GM13977 (cell line): ENCODE results near the gene METTL8.
"Not testable (repeated sequence)": the region's sequence is repeated elsewhere in the genome, so short reads cannot be mapped to it uniquely, and the experiment has no call there.

Experiments used
- DNase-seq: peaks from one replicate; pipeline ENCODE4 v3.0.0; 2012; ENCODE audit warnings: low spot score
- CTCF ChIP-seq: IDR thresholded peaks from 2 replicates; pipeline ENCODE4 v1.5.1; 2012; ENCODE audit warnings: mild to moderate bottlenecking, control low read depth; ENCODE audit not compliant: insufficient read depth; ENCODE audit errors: extremely low read depth, missing control alignments
- in situ Hi-C: fragments of 300-500 bp; cut with MboI; formaldehyde crosslinking; loops from one replicate; pipeline ENCODE4 v1.12.0; 2022; ENCODE audit warnings: low sequenced_read_pairs, low pct_unique_long_range_greater_than_20kb, mixed read lengths, inconsistent platforms; ENCODE audit not compliant: unreplicated experiment

The METTL8 gene

GRCh38 chr2:171416009-171416926 is 17.5 kb downstream of the METTL8 start:
- DNase-seq = peak; percentile 64
- in situ Hi-C loops = loop anchor here (5.0 to 10.0 kb wide), 2 partner anchors 91 to 259 kb away; no protein-coding TSS in a partner anchor
- peak; percentile 79 for TF ChIP-seq CTCF

- DNase-seq = not testable (repeated sequence)
- in situ Hi-C loops = loop anchor here (5.0 to 10.0 kb wide), 2 partner anchors 90 to 257 kb away; no protein-coding TSS in a partner anchor
These were observed 19.1 kb downstream of the METTL8 start for GRCh38 chr2:171414645-171415044.

GRCh38 chr2:171412571-171413175 is 21.1 kb downstream of the METTL8 start:
- TF ChIP-seq CTCF = no peak
- DNase-seq = no peak
- in situ Hi-C loops = loop anchor here (10.0 kb wide), 1 partner anchor 88 kb away; no protein-coding TSS in a partner anchor

GRCh38 chr2:171411791-171412483 is 21.9 kb downstream of the METTL8 start:
- no peak for DNase-seq
- in situ Hi-C loops = loop anchor here (10.0 kb wide), 1 partner anchor 87 kb away; no protein-coding TSS in a partner anchor
- TF ChIP-seq CTCF = no peak

- no peak for DNase-seq
- in situ Hi-C loops = loop anchor here (10.0 kb wide), 1 partner anchor 86 kb away; no protein-coding TSS in a partner anchor
- no peak for TF ChIP-seq CTCF
These were observed 22.6 kb downstream of the METTL8 start for GRCh38 chr2:171411214-171411613.

- in situ Hi-C loops = loop anchor here (10.0 kb wide), 1 partner anchor 86 kb away; no protein-coding TSS in a partner anchor
- no peak for DNase-seq
- no peak for TF ChIP-seq CTCF
These were observed 23.2 kb downstream of the METTL8 start for GRCh38 chr2:171410624-171411023.
